HL-60/S4 treated with phorbol 12-myristate 13-acetate at 8.2 ng/mL for 4 days and 3 days (cell line): ENCODE measurements around the gene CCHCR1.

Experiments used
- in situ Hi-C: fragments of 300-500 bp; cut with MboI; formaldehyde crosslinking; loops from 2 replicates; pipeline ENCODE4 v1.15.0; 2022; ENCODE audit warnings: low sequenced_read_pairs

CCHCR1 gene

DNA sequence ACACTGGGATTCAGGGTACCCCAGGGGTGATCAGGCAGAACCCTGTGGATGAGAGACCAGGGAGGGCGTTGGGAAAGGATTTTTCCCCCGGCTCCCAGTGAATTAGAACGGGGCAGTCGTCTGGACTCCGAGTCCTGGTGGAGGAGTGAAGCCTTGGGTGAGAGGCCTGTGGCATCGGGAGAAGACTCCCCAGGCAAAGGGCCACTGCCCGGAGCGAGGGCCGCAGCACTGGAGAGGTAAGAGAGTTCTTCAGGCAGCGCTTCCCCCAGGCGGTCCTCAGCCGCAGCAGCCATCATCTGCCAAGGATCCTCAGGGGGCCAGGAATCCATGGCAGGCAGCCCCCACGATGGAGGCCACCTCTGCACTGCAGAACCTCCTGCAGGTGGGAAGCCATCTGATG, 45.9 kb downstream of the CCHCR1 start:
- in situ Hi-C loops: no loop called here

DNA sequence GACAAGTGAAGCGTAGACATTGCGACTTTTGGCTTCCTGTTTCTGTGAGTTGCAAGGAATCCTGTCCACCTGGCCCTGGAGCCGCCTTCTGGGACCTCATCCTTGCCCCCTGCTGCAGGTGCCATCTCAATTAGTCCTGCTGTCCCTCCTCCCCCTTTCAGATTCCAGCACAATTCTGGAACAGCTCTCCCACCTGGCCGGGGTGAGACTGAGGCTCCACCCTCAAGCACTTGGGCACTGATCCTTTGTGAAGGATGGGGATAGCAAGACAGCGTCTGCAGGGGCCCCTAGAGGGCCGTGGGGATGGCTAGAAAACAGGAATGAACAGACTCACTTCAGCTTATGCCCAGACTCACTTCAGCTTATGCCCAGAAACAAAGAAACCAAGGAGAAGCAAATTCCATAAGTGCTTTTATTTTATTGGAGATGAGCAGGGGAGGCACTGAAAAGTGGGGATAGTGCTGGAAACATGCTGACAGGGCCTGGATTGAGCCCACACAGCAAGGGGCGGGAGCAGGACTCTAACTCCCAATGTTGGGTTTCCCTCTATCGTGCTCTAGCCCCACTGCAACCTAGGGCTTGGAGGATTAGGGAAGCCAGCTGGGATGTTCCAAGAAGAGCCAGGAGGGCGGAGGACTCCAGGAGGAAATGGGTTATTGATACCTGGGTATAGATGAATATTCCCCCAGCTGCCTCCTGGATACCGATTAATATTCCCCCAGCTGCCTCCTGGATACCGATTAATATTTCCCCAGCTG, 46.6 kb downstream of the CCHCR1 start:
- in situ Hi-C loops: no loop called here

DNA sequence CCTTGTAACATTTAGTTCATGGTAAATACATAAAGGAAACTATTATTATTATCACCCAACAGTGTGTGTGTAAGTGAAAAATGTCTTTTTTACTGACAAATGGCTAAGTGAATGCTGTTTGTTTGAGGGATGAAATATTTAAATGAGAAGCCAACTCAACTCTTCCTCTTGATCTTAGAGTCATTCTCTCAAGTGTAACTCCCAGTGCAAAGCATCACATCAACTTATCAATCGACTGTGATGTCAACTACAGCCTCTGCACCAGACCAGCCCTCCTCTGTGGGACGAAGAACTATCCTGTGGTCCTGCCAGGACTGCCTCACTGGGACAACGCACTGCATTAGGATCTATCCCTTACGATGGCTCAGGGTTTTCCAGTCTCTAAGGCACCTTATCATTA, 50.5 kb downstream of the CCHCR1 start:
- in situ Hi-C loops: no loop called here

DNA sequence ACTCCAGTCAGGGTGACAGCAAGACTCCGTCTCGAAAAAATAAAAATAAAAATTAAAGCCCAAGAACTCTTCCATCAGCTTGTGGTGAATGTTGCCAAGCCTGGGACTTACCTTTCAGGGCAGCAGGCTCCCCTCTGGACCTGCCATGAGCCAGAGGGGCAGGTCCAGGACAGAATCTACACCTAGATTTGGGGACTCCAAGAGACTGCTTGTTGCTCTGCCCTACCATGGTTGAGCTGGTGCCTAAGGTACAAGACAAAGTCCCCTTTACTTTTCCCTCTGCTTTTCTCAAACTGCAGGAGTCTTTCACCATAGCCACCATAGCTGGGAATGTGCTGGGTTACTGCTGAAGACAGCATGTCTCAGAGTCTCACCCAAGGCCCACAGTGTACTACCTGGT, 54.5 kb downstream of the CCHCR1 start:
- in situ Hi-C loops: no loop called here

DNA sequence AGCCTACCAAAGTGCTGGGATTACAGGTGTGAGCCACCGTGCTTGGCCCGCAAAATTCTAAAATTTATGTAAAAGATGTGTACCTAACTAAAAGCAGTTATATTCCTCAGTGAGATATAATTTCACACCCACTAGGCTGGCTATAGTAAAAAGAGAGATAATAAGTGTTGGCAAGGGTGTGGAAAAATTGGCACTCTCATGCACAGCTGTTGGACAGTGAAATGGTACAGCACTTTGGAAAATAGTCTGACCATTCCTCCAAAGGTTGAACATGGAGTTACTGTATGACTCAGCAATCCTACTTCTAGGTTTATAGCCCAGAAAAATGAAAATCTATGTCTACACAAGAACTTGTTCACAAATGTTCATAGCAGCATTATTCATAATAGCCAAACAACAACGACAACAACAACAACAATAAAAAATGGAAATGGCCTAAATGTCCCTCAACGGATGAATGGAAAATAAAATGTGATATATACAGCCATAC, 59.1 kb downstream of the CCHCR1 start:
- in situ Hi-C loops: loop anchor here (25.0 kb wide), 1 partner anchor 261 kb away; no protein-coding TSS in a partner anchor

DNA sequence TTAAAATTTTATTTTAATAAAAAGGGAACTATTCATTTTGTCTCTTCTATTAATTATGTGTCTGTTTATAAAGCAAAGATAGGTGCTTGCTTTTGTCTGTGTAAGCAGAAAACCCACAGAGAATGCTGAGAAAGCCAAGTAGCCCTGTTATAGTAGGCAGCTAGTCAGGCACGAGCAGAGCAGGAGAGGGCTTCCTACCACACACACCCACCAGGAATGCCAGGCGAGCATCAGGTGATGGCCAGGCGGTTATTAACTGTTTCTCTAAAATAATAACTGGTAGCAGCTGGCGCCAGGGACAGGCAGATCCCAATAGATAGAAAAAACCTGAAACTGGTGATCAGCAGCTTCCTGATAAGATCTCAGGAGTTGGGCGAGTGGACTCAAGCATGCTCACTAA, 60.9 kb downstream of the CCHCR1 start:
- in situ Hi-C loops: loop anchor here (25.0 kb wide), 1 partner anchor 259 kb away; no protein-coding TSS in a partner anchor

DNA sequence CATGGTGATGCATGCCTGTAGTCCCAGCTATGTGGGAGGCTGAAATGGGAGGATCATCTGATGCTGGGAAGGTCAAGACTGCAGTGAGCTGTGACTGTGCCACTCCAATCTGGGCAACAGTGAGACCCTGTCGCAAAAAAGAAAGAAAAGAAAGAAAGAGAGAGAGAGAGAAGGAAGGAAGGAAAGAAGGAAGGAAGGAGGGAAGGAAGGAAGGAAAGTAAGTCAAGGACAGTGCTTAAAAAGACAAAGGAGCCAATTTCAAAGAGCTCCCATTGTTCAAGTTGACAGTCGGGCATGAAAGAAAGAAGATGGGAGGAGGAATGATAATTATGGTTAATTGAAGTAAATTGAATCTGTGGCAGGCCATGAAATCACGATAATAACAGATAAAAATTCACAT, 61.4 kb downstream of the CCHCR1 start:
- in situ Hi-C loops: loop anchor here (25.0 kb wide), 1 partner anchor 259 kb away; no protein-coding TSS in a partner anchor

DNA sequence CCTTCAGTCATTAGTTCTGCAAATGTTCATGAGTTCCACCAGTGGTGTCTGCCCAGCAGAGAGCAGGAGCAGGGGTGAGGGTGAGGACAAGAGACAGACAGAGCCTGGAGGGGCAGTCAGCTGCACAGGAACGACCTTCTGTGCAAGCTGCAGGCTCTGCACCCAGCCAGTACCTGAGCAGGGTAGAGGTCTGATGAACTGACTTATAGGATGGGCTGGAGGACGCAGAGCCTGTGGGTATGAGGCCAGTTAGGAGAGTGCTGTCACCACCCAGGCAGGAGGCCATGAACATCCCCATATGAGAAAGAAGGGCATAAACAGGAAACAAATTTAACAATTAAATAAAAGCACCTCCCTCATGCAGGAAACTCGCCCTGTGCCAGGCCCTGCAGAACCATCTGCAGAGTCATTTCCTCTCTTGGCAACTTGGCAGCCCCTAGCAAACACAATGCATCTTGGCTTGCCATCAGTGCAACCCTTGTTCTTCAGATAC, 63.2 kb downstream of the CCHCR1 start:
- in situ Hi-C loops: loop anchor here (25.0 kb wide), 1 partner anchor 257 kb away; no protein-coding TSS in a partner anchor

DNA sequence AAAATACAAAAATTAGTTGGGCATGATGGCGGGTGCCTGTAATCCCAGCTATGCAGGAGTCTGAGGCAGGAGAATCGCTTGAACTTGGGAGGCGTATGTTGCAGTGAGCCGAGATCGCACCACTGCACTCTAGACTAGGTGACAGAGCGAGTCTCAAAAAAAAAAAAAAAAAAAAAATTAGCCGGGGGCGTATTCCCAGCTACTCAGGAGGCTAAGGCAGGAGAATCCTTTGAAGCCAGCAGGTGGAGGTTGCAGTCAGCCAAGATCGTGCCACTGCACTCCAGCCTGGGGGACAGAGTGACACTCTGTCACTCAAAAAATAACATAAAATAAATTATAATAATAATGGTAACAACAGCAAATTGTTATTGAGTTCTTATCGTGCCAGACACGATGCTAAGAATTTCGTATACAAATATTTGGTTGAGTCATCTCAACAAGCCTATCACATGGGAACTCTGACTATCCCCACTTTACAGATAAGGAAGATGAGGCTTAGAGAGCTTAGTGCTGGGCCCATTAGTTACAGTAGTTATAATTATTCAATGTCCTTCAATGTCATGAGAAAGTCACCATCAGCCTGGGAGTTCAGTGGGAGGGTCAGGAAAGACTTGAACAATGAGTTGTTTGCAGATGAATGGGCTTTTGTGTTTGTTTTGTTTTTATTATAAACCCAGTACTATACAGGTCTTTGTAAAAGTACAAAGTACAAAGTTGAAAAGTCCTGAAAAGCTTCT, 64.7 kb downstream of the CCHCR1 start:
- in situ Hi-C loops: loop anchor here (25.0 kb wide), 1 partner anchor 256 kb away; no protein-coding TSS in a partner anchor
